Trophoblast cell (in vitro differentiated cells and primary cell): ENCODE measurements around the gene TBC1D22A.

ENCODE experiments used
- DNase-seq, 2 donors: peaks; one replicate each; pipeline ENCODE4 v3.0.0-alpha.2; 2016
- H2AFZ ChIP-seq: 2 replicates; pipeline ENCODE4 v1.6.1; 2013; ENCODE audit warnings: low read length, moderate library complexity, mild to moderate bottlenecking; ENCODE audit not compliant: insufficient read depth, poor library complexity
- H2AK5ac ChIP-seq: 2 replicates; pipeline ENCODE4 v1.6.1; 2013; ENCODE audit warnings: mild to moderate bottlenecking, low read length
- H2BK120ac ChIP-seq: 2 replicates; pipeline ENCODE4 v1.6.1; 2013; ENCODE audit warnings: low read length, mild to moderate bottlenecking, moderate library complexity; ENCODE audit not compliant: insufficient read depth, poor library complexity
- H2BK12ac ChIP-seq: 2 replicates; pipeline ENCODE4 v1.6.1; 2013; ENCODE audit warnings: mild to moderate bottlenecking, low read length, moderate library complexity
- H2BK5ac ChIP-seq: 2 replicates; pipeline ENCODE4 v1.6.1; 2013; ENCODE audit warnings: low read length, low read depth, moderate library complexity, mild to moderate bottlenecking; ENCODE audit not compliant: poor library complexity
- H3K14ac ChIP-seq: 2 replicates; pipeline ENCODE4 v1.6.1; 2013; ENCODE audit warnings: mild to moderate bottlenecking, low read length
- H3K18ac ChIP-seq: 2 replicates; pipeline ENCODE4 v1.6.1; 2013; ENCODE audit warnings: mild to moderate bottlenecking, low read length
- H3K23ac ChIP-seq: 2 replicates; pipeline ENCODE4 v1.6.1; 2013; ENCODE audit warnings: low read length
- H3K27ac ChIP-seq: 2 replicates; pipeline ENCODE4 v1.5.1; 2013; ENCODE audit warnings: low read depth, mild to moderate bottlenecking, inconsistent platforms, low read length, moderate library complexity
- H3K27me3 ChIP-seq: 2 replicates; pipeline ENCODE4 v1.6.1; 2013; ENCODE audit warnings: inconsistent platforms, mild to moderate bottlenecking, low read length, moderate library complexity; ENCODE audit not compliant: insufficient read depth
- H3K36me3 ChIP-seq, 2 experiments: 1 replicate in 1 of 2; 2 replicates in 1 of 2; pipeline ENCODE4 v1.6.1; 2013; ENCODE audit warnings: low read length in 2 of 2, mild to moderate bottlenecking in 2 of 2, moderate library complexity in 1 of 2; ENCODE audit not compliant: insufficient read depth in 2 of 2, control insufficient read depth in 1 of 2
- H3K4ac ChIP-seq: 2 replicates; pipeline ENCODE4 v1.6.1; 2013; ENCODE audit warnings: low read depth, mild to moderate bottlenecking, low read length, moderate library complexity
- H3K4me1 ChIP-seq, 2 experiments: 1 replicate in 1 of 2; 2 replicates in 1 of 2; pipeline ENCODE4 v1.6.1; 2013; ENCODE audit warnings: low read length in 2 of 2, mild to moderate bottlenecking in 2 of 2, moderate library complexity in 1 of 2; ENCODE audit not compliant: insufficient read depth in 2 of 2, control insufficient read depth in 1 of 2
- H3K4me2 ChIP-seq: 2 replicates; pipeline ENCODE4 v1.6.1; 2013; ENCODE audit warnings: inconsistent platforms, mild to moderate bottlenecking, low read length, moderate library complexity
- H3K4me3 ChIP-seq: 2 replicates; pipeline ENCODE4 v1.5.1; 2013; ENCODE audit warnings: mild to moderate bottlenecking, low read depth, low read length, inconsistent platforms
- H3K79me1 ChIP-seq: one replicate; pipeline ENCODE4 v1.6.1; 2013; ENCODE audit warnings: low read length
- H3K79me2 ChIP-seq: 2 replicates; pipeline ENCODE4 v1.6.1; 2013; ENCODE audit warnings: low read length, mild to moderate bottlenecking; ENCODE audit not compliant: control insufficient read depth, insufficient read depth, poor library complexity
- H3K9ac ChIP-seq: 2 replicates; pipeline ENCODE4 v1.6.1; 2013; ENCODE audit warnings: mild to moderate bottlenecking, low read length
- H3K9me3 ChIP-seq: 2 replicates; pipeline ENCODE4 v1.6.1; 2013; ENCODE audit warnings: low read depth, mild to moderate bottlenecking, control low read depth, inconsistent platforms, low read length; ENCODE audit not compliant: insufficient read depth
- H4K12ac ChIP-seq: 2 replicates; pipeline ENCODE4 v1.6.1; 2013; ENCODE audit warnings: low read depth, mild to moderate bottlenecking, low read length, moderate library complexity
- H4K8ac ChIP-seq: 2 replicates; pipeline ENCODE4 v1.6.1; 2013; ENCODE audit warnings: low read depth, mild to moderate bottlenecking, low read length, moderate library complexity
- H4K91ac ChIP-seq: one replicate; pipeline ENCODE4 v1.6.1; 2013; ENCODE audit warnings: low read depth, mild to moderate bottlenecking, low read length, moderate library complexity
- WGBS: extraction: QIAGEN DNeasy Blood & Tissue Kit; methylation state at CpG from one replicate; pipeline ENCODE4 v1.1.7; 2013; ENCODE audit warnings: missing lambda C conversion rate; ENCODE audit not compliant: insufficient read length, insufficient coverage; ENCODE audit errors: extremely low coverage; 5-methylcytosine and 5-hydroxymethylcytosine counted together

The TBC1D22A gene

GRCh38 chr22:47157093-47157420, 394.6 kb downstream of the TBC1D22A start:
- H3K4me1 ChIP-seq, result no peaks in the 10 kb centered on the region
- H3K79me2 ChIP-seq, result no peaks in the 10 kb centered on the region
- H4K91ac ChIP-seq, result no peak overlapping the region
- no peak overlapping the region for H3K4ac ChIP-seq
- H4K8ac ChIP-seq, result no peak overlapping the region
- no peak overlapping the region for H3K4me3 ChIP-seq
- no peak for DNase-seq
- H3K4me2 ChIP-seq, result no peak overlapping the region
- H4K12ac ChIP-seq, result no peak overlapping the region
- H2BK12ac ChIP-seq, result no peak overlapping the region
- no peaks in the 10 kb centered on the region for H3K27me3 ChIP-seq
- H3K27ac ChIP-seq, result no peak overlapping the region
- peaks cover 0 to 10% of the 10 kb centered on the region in 2 experiments for H3K36me3 ChIP-seq
- H2AK5ac ChIP-seq, result no peak overlapping the region
- no peak overlapping the region for H3K14ac ChIP-seq
- H3K9me3 ChIP-seq, result peaks cover 4% of the 10 kb centered on the region
- H2AFZ ChIP-seq, result no peak overlapping the region
- no peaks in the 10 kb centered on the region for H3K79me1 ChIP-seq
- no peak overlapping the region for H2BK120ac ChIP-seq
- H3K18ac ChIP-seq, result no peak overlapping the region
- no peak overlapping the region for H2BK5ac ChIP-seq
- H3K23ac ChIP-seq, result no peak overlapping the region
- H3K9ac ChIP-seq, result no peak overlapping the region
- WGBS, result no CpG with 5 or more reads among the region's 15 CpGs

GRCh38 chr22:47157486-47158270, 395.2 kb downstream of the TBC1D22A start:
- no peak overlapping the region for H3K14ac ChIP-seq
- no peak overlapping the region for H2BK120ac ChIP-seq
- no CpG with 5 or more reads among the region's 37 CpGs for WGBS
- no peak overlapping the region for H4K8ac ChIP-seq
- H3K9me3 ChIP-seq, result peaks cover 4% of the 10 kb centered on the region
- no peaks in the 10 kb centered on the region for H3K27me3 ChIP-seq
- no peak overlapping the region for H4K12ac ChIP-seq
- no peak overlapping the region for H3K4ac ChIP-seq
- no peak overlapping the region for H2AK5ac ChIP-seq
- H3K27ac ChIP-seq, result no peak overlapping the region
- H4K91ac ChIP-seq, result no peak overlapping the region
- H3K4me1 ChIP-seq, result no peaks in the 10 kb centered on the region
- H3K9ac ChIP-seq, result no peak overlapping the region
- no peak overlapping the region for H2BK5ac ChIP-seq
- no peak overlapping the region for H3K18ac ChIP-seq
- H3K79me2 ChIP-seq, result no peaks in the 10 kb centered on the region
- H2BK12ac ChIP-seq, result no peak overlapping the region
- H3K23ac ChIP-seq, result no peak overlapping the region
- no peak overlapping the region for H2AFZ ChIP-seq
- H3K4me2 ChIP-seq, result no peak overlapping the region
- H3K79me1 ChIP-seq, result no peaks in the 10 kb centered on the region
- no peak for DNase-seq
- no peak overlapping the region for H3K4me3 ChIP-seq
- peaks cover 0 to 10% of the 10 kb centered on the region in 2 experiments for H3K36me3 ChIP-seq

GRCh38 chr22:47158457-47158856, 396.0 kb downstream of the TBC1D22A start:
- no peaks in the 10 kb centered on the region for H3K79me1 ChIP-seq
- H3K36me3 ChIP-seq, result peaks cover 0 to 10% of the 10 kb centered on the region in 2 experiments
- no peak for DNase-seq
- H2BK12ac ChIP-seq, result no peak overlapping the region
- H4K91ac ChIP-seq, result no peak overlapping the region
- no peaks in the 10 kb centered on the region for H3K79me2 ChIP-seq
- H3K4ac ChIP-seq, result no peak overlapping the region
- no peak overlapping the region for H4K12ac ChIP-seq
- H3K4me2 ChIP-seq, result no peak overlapping the region
- no peaks in the 10 kb centered on the region for H3K4me1 ChIP-seq
- no peak overlapping the region for H2AK5ac ChIP-seq
- no peak overlapping the region for H2BK120ac ChIP-seq
- no peak overlapping the region for H4K8ac ChIP-seq
- H3K9me3 ChIP-seq, result peaks cover 4% of the 10 kb centered on the region
- H2BK5ac ChIP-seq, result no peak overlapping the region
- no peak overlapping the region for H3K9ac ChIP-seq
- H3K23ac ChIP-seq, result no peak overlapping the region
- no peak overlapping the region for H3K14ac ChIP-seq
- H2AFZ ChIP-seq, result no peak overlapping the region
- no peak overlapping the region for H3K27ac ChIP-seq
- no peak overlapping the region for H3K18ac ChIP-seq
- H3K27me3 ChIP-seq, result no peaks in the 10 kb centered on the region
- no CpG with 5 or more reads among the region's 11 CpGs for WGBS
- no peak overlapping the region for H3K4me3 ChIP-seq

GRCh38 chr22:47159592-47159991, 397.1 kb downstream of the TBC1D22A start:
- Histone ChIP-seq H2AK5ac (no peak overlapping the region), H3K36me3 (peaks cover 0 to 10% of the 10 kb centered on the region in 2 experiments), H3K9ac (no peak overlapping the region), H2BK12ac (no peak overlapping the region), H2AFZ (no peak overlapping the region), H3K23ac (no peak overlapping the region), H3K79me2 (no peaks in the 10 kb centered on the region), H2BK5ac (no peak overlapping the region), H4K8ac (no peak overlapping the region), H3K4me1 (no peaks in the 10 kb centered on the region), H3K4me2 (no peak overlapping the region), H3K18ac (no peak overlapping the region), H3K4ac (no peak overlapping the region), H4K91ac (no peak overlapping the region), H3K27ac (no peak overlapping the region), H3K9me3 (peaks cover 4% of the 10 kb centered on the region), H4K12ac (no peak overlapping the region), H3K14ac (no peak overlapping the region), H3K4me3 (no peak overlapping the region), H3K79me1 (no peaks in the 10 kb centered on the region), H3K27me3 (no peaks in the 10 kb centered on the region), H2BK120ac (no peak overlapping the region)
- no peak for DNase-seq
- 100% methylated on average over 1 of the region's 4 CpGs for WGBS
